Activated CD8-positive, alpha-beta memory T cell treated with anti-CD3 and anti-CD28 coated beads, Interleukin-2, amount 50 U/mL, for 24 hours (primary cell): Measurements from ENCODE around the gene IGF1R.

Experiments used
- DNase-seq: peaks from one replicate; pipeline ENCODE4 v3.0.0-alpha.2; 2020; ENCODE audit errors: extremely low read depth

The IGF1R gene

DNA sequence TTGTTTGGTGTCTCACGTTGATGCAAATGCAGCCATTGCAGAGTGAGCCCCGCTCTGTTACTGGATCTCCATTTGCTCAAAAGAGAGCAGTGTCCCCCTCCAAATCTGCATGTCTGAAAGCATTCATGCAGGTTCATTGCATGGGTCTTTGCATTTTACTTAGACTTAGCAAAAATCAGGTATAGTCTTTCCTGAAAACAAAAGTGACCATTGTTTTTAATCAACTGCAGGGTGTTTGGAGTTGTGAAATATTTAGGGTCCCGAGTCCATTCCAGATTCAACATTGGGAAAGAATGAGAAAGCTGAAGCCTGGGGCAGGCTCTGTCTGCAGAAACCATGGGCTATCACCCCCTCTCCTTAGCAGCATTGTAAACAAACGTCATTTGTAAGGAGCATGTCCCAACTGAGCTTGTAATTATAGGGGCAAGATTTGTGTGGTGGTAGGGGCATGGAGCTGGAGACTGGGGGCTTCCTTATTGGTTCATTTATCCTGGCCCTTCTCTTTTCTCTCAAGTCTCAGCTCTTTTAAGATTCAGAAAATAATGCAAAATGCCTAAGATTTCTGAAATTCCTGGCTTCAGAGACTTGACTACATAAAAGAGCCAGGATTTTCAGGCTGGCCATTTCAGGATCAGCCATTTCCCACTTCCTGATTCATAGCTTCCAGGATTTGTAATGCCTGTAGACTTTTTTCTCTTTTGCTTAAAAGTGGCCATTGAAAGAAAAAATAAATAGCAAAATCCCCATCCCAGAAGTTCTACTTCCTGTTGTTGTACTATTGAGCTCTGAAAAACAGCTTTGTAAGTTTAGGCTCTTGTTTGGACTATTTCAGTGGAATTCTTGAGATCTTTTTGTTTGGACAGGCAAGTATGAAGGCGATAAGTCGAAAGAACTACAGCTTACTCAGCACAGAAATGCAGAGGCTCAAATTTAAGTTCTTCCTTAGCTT is 23.0 kb downstream of the IGF1R start:
- no peak for DNase-seq

GRCh38 chr15:98673133-98673532 is 24.8 kb downstream of the IGF1R start:
- no peak for DNase-seq

DNA sequence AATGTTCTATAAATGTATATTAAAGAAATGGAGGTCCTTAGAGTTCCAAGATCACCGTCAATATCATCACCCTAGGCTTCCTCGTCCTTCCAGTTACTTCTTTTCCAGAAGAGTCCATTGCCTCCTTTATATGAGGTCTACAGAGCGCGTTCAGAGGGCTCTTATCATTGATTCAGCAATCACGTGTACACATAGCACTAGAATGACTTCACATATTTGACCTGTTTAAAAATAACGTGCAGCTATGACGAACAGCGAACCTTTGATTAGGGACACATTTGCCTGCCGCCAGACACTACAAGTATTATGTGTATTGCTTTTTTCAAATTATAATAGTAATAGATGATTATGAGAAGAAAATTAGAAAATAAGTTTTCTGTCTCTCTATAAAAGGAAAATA is 26.0 kb downstream of the IGF1R start:
- DNase-seq, result no peak

DNA sequence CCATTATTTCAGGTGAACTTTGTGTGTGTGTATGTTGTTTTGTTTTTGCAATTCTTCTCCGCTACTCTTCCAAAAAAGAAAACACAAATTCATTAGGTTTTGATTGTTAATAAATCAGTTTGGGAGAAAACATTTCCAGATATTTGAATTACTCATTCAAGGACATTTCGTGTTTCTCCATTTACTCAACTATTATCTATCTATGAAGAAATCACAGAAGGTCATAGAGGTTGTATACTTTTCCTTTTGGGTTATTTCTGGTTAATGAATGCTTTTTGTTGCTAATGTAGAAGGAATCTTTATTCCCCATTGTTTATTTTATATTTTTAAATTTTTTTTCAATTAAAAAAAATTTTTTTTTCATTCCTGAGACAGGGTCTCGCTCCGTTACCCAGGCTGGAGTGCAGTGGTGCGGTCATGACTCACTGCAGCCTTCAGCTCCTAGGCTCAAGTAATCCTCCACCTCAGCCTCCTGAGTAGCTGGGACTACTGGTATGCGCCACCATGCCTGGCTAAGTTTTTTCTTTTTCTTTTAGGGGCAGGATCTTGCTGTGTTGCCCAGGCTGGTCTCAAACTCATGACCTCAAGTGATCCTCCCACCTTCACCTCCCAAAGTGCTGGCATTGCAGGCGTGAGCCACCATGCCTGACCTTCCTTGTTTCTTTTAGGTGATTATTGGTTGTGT is 28.4 kb downstream of the IGF1R start:
- DNase-seq, result no peak

DNA sequence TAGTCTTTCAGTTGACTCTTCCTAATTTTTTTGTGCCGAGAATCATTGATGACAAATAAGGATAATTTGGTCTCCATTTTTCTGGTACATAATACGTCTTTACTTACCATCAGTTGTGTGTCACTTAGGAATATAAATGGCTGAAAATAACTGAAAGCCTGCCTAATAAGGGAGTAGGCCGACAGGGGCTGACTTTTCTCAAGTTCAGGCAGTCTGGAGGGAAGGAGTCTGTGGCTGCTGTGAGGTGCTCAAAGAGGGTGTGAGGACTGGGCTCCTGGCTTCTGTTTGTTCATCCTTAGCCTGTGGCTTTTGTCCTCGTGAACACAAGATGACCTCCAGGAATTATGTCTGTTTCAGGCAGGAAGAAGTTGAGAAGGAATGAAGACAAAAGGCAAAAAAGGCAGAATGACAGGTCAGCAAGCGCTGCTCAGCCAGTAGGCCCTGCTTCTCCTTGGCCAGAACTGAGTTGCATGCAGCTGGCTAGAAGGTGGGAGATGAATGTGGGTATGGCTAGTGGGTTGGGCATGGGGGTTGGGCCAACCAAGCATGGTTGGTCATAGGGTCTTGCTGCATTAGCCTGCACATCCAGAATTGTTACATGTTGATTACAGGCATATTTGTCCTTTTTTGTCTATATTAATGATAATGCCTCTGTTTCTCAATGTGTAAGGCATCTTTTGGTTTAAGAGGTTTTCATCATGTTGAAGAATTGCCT is 29.2 kb downstream of the IGF1R start:
- DNase-seq, result no peak

DNA sequence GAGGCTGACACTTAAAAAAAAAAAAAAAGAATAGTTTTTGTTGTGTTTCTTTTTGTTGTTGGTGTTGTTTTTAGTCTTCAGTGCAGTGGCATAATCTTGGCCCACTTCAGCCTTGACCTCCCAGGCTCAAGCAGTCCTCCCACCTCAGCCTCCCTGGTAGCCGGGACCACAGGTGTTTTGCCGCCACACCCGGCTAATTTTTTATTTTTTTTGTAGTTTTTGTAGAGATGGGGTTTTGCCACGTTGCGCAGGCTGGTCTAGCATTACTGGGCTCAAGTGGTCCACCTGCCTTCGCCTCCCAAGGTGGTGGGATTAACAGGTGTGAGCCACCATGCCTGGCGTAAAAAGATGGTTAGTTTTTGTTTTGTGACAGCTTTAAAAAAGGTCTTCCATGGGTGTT is 30.1 kb downstream of the IGF1R start:
- DNase-seq, result no peak

DNA sequence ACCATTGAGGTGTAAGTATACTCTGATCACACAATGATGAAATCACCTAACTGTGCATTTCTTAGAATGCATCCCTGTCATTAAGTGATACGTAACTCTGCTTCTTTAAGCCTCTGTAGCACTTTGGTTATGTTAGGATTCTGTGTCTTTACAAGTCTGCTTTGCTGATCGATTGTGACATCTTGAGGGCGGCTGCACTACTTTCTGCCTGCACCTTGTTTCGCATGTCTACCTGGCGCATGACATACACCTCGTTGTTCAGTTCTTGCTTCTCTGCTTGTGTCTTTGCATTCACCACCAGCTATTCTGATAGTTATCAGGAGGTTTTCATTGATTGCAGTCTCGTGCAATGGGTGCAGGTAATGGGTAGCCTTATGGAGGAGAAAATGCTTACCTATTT is 32.7 kb downstream of the IGF1R start:
- no peak for DNase-seq

- DNase-seq, result no peak
Observed at GRCh38 chr15:98682992-98683701, 34.8 kb downstream of the IGF1R start.

DNA sequence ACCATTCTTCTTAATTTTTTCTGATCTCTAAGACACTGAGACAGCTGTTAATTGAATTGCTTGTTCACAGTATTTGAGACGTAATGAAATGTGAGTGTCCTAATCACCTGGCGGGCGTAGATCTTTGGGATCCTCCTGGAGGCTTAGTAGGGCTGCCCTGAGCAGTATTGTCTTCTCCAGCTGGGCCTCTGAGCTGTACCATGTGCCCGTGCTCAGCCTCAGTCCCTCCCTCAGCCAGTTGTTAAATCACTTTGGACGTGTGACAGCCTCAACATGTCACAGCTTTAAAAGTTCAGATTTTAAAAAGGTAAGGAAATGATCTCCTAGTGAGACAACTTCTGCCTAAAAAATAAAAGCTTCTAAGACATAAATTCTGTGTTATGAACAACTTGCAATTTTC is 35.5 kb downstream of the IGF1R start:
- no peak for DNase-seq

DNA sequence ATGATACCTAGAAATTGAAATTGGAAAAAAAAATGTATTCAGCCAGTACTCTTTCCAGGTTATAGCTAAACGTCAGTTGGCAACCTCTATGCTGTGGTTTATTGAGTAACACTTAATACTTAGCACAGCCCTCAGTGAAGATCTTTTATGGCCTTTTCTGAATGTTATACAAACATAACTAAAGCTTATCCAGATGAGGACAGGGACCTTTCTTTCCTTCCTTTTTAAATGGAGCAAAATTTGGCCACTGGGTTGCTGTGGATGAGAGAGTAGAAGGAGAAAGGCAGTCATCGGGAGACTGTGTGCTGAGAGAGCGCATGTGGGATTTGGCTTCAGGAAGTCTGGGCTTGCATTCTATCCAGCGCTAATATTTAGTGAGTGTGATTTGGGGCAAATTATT is 36.1 kb downstream of the IGF1R start:
- DNase-seq, result no peak

GRCh38 chr15:98684995-98685525 is 36.7 kb downstream of the IGF1R start:
- no peak for DNase-seq

DNA sequence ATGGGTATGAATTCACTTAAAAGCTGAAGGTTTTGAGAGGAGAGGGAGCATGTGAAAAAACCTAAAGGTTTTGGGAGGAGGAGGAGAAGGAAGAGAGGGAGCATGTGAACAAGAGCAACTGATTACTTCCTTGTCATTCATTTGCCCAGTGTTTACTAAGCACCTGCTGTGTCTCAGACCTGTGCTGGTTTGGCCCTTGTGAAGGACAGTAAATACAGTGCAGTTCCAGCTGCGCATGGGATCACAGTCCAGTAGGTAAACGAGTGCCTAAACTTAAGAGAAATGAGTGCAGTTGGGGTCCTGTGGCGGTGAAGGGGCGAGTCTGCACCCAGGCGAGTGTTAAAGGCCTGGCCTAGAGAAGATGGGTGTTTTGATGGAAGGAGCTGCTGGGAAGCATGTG is 38.6 kb downstream of the IGF1R start:
- DNase-seq, result no peak

- no peak for DNase-seq
Observed at GRCh38 chr15:98689431-98689861, 41.1 kb downstream of the IGF1R start.

DNA sequence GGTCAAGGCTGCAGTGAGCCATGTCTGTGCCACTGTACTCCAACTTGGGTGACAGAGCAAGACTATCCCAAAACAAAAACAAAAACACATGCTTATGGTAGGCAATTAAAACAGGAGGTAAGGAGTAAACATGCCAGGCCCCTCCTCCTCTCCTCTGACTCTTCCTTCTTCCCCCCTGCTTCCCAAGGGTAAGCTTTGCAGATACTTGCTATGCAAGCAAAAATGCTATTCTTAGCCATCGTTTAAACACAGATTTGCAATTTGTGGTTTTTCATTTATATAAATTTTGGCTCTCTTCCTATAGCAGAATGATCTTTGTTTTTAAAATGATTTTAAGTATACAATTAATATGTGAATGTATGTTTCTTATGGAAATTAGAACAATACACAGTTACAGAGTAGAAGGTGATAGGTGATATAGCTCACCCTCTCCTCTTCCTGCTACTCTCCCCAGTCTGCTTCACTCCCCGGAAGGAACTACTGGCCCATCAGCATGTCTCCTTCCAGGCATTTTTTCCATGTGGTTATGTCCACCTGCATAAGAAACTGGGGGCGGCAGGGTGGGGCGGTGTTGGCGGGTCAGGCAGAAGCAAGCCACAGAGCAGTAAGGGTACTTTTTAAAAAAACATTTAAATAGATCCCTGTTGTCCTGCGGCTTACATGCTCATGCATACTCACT is 42.1 kb downstream of the IGF1R start:
- no peak for DNase-seq

DNA sequence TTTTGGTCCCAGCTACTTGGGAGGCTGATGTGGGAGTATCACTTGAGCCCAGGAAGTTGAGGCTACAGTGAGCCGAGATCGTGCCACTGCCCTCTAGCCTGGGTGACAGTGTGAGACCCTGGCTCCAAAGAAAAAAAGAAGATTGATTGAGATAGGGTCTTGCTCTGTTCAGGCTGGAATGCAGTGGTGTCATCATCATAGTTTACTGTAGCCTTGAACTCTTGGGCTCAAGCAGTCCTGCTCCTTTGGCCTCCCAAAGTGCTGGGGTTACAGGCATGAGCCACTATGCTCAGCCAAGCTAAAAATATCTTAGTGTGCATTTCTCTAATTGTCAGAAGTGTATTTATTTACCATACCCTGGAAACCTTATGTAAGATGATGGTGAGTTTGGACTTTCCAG is 43.9 kb downstream of the IGF1R start:
- DNase-seq, result no peak

DNA sequence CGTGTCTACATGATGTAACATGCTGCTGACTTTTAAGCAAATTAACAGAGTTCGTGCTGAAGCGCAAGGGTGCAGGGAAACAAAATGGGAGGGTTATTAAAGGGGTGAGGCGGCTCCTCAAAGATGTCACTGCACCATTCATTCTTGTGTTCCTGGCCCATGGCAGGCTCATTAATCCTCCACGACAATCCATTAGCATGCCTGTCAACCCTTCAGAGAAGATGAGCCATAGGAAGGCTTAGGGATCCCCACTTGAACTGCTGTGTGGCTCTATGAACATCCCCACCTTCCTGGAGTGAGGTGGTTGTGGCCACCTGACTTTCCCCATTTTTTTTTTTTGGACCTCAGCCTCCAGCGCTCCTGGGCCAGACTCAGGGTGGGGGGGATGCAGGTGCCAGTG is 45.8 kb downstream of the IGF1R start:
- no peak for DNase-seq

- DNase-seq, result no peak
Observed at GRCh38 chr15:98698792-98699191, 50.5 kb downstream of the IGF1R start.

DNA sequence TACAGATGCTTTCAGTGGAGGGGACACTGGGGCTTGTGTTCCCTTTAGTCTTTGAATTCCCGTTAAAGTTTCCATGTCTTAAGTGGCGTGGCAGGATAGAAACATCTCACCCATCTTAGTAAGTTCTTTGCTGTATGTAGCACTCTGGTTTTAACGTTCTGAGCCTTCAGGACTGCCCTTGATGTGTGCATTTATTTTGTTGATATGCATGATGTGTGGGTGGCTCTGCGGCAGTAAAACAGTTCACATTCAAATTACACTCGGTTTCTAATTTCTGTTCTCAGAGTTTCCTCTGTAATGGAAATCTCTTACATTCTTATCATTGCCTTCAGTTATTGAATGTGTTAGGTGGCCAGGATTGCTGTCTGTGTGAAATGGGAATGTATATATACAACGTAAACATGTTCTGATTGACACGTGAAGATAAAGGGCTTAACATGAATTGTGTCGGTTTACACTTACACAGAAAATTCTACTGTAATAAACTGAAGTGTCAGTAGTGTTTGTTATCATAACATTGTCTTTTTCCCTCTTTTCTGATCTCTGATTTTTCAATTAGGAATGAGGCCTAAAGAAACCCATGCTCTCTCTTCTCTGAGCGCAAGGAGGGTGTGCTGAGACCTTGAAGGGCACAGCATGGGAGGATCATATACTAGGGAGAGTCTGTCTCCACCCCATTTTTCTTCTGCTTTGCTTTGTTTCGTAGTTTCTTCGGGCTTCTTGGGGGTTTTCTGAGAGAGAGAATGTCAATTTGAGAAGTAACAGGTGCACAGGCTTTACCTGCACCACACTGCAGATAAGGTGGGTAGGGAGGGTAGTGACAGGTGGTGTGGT is 51.5 kb downstream of the IGF1R start:
- DNase-seq, result no peak

DNA sequence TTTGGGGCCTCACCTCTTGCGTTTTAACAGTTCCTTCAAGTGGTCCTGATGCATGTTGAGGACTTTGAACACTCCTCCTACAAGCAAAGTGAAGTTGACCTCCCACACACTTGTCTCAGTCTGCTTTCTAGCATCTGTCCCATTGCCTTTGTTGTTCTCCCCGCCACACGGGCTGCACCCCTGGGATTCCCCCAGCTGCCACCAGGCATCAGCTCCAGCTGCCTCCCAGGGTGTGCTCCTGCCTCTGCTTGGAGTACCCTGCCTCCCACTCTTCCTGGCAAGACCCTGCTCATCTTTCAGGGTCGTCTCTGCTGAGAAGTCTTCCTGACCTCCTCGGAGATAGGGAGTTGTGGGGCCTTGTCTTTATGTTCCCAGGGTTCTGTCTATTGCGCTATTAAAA is 52.2 kb downstream of the IGF1R start:
- no peak for DNase-seq

DNA sequence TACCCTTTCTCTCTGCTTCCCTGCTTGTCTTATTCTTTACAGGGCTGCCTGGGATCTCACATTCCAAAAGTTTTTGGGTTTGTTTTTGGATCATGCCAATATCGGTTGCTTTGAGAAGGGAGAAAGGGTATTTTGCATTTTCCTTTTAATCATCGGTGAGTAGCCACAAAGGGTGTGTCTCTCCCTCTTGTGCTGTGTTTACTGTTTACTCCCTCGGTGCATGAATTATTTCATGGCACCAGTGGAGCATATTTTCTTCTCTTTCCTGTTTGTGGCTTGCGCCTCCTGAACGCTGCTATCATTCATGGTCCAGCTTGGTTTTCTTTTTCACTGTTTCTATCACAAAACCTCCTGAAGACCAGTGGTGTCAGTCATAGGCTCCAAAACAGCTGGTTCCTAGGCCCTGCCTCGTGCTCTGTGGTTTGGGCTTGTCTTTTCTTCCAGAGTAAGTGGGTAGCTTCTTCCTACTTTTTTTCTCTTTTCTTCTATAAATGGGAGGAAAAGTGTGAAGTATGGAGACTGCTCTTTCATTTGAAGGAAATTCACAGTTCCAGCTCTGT is 54.9 kb downstream of the IGF1R start:
- no peak for DNase-seq
